NCI-H1436 (cell line): ENCODE measurements around the gene NEK6.
"Not testable (repeated sequence)": the region's sequence is repeated elsewhere in the genome, so short reads cannot be mapped to it uniquely, and the experiment has no call there.

Experiments used
- DNase-seq: peaks from one replicate; lab custom pipeline; 2025; lab: John Stamatoyannopoulos, UW

The NEK6 gene

GRCh38 chr9:124228516-124228915, 29.2 kb upstream of the NEK6 start:
- DNase-seq: no peak

- DNase-seq: no peak
Observed at GRCh38 chr9:124231095-124231737, 26.5 kb upstream of the NEK6 start.

GRCh38 chr9:124238546-124239140, 19.1 kb upstream of the NEK6 start:
- no peak for DNase-seq

- DNase-seq: no peak
Observed at GRCh38 chr9:124239249-124240073, 18.3 kb upstream of the NEK6 start.

- DNase-seq: no peak
Observed at GRCh38 chr9:124242331-124243194, 15.2 kb upstream of the NEK6 start.

- DNase-seq: not testable (repeated sequence)
Observed at GRCh38 chr9:124247393-124247792, 10.4 kb upstream of the NEK6 start.

- no peak for DNase-seq
Observed at GRCh38 chr9:124248066-124248465, 9.7 kb upstream of the NEK6 start.

GRCh38 chr9:124248960-124249359, 8.8 kb upstream of the NEK6 start:
- no peak for DNase-seq

- DNase-seq: no peak
Observed at GRCh38 chr9:124251204-124251603, 6.5 kb upstream of the NEK6 start.

- no peak for DNase-seq
Observed at GRCh38 chr9:124251605-124252378, 6.0 kb upstream of the NEK6 start.

- DNase-seq: not testable (repeated sequence)
Observed at GRCh38 chr9:124252878-124253277, 4.9 kb upstream of the NEK6 start.

GRCh38 chr9:124254261-124254682, 3.5 kb upstream of the NEK6 start:
- no peak for DNase-seq

GRCh38 chr9:124255222-124255621, 2.5 kb upstream of the NEK6 start:
- no peak for DNase-seq

GRCh38 chr9:124256517-124257069, 1.2 kb upstream of the NEK6 start:
- peak; percentile 15 for DNase-seq

- DNase-seq: no peak
Observed at GRCh38 chr9:124257070-124257843, 492 bp upstream of the NEK6 start.

- no peak for DNase-seq
Observed at GRCh38 chr9:124258607-124259157, 933 bp downstream of the NEK6 start.

GRCh38 chr9:124259158-124259808, 1.5 kb downstream of the NEK6 start:
- DNase-seq: no peak

- DNase-seq: no peak
Observed at GRCh38 chr9:124260769-124261603, 3.2 kb downstream of the NEK6 start.
